ENCODE results near the gene IFT43. TPM values are rescaled to one million over a fixed set of nuclear protein-coding genes. Genes with fewer than 3 reads are reported as not detected.

IFT43 gene
- total and polyA plus RNA-seq, 2 donors (not counting 1 experiment from before 2014, with no cell fraction given): 35.2 to 54.9 TPM

GRCh38 chr14:76023757-76024156 is 38.2 kb downstream of the IFT43 start:
- no peak for TF ChIP-seq EZH2 (IDR thresholded peaks at IDR 0.05; ENCODE audit: low read length, missing control alignments)
- TF ChIP-seq CTCF (conservative IDR thresholded peaks at IDR 0.05 in 1 of 2, IDR thresholded peaks at IDR 0.05 in 1 of 2; ENCODE audit: low read depth in 1 of 2, low read length in 2 of 2): no peak
- Histone ChIP-seq H3K9ac (ENCODE audit: insufficient read depth, low read length) (no peak overlapping the region), H3K4me1 (ENCODE audit: control insufficient read depth, extremely low read depth, insufficient read depth, low read length) (no peaks in the 10 kb centered on the region)

GRCh38 chr14:76024211-76024907 is 38.8 kb downstream of the IFT43 start:
- H3K4me1 ChIP-seq (ENCODE audit: control insufficient read depth, extremely low read depth, insufficient read depth, low read length): no peaks in the 10 kb centered on the region
- H3K27ac ChIP-seq (ENCODE audit: insufficient read depth, low read length): no peak overlapping the region
- no peaks in the 10 kb centered on the region for H4K20me1 ChIP-seq (ENCODE audit: control insufficient read depth, extremely low read depth, insufficient read depth, low read length)
- no peak overlapping the region for H3K9ac ChIP-seq (ENCODE audit: insufficient read depth, low read length)
- no peak overlapping the region for H2AFZ ChIP-seq (ENCODE audit: low read length)
- no peak overlapping the region for H3K4me3 ChIP-seq (replicated peaks in 1 of 4; ENCODE audit: control extremely low read depth in 1 of 4, insufficient read depth in 1 of 4, low read depth in 3 of 4, low read length in 4 of 4)
- no peaks in the 10 kb centered on the region for H3K36me3 ChIP-seq (ENCODE audit: control insufficient read depth, insufficient read depth, low read length)
- no peak for DNase-seq (ENCODE audit: low read depth in 2 of 2)
- no peaks in the 10 kb centered on the region for H3K9me3 ChIP-seq (ENCODE audit: control insufficient read depth, insufficient read depth, low read depth, low read length)
- no peak overlapping the region for H3K4me2 ChIP-seq (ENCODE audit: extremely low read depth, insufficient read depth, low read length)
- H3K79me2 ChIP-seq (ENCODE audit: control insufficient read depth, insufficient read depth, low read length): no peaks in the 10 kb centered on the region
- TF ChIP-seq CTCF (conservative IDR thresholded peaks at IDR 0.05 in 1 of 2, IDR thresholded peaks at IDR 0.05 in 1 of 2; ENCODE audit: low read depth in 1 of 2, low read length in 2 of 2): no peak
- no peak for TF ChIP-seq EZH2 (IDR thresholded peaks at IDR 0.05; ENCODE audit: low read length, missing control alignments)
- no peaks in the 10 kb centered on the region for H3K27me3 ChIP-seq (ENCODE audit: control insufficient read depth, insufficient read depth, low read length)

More at GRCh38 chr14:76023757-76024156, 38.2 kb downstream of the IFT43 start:
- Histone ChIP-seq H3K9me3 (ENCODE audit: control insufficient read depth, insufficient read depth, low read depth, low read length) (no peaks in the 10 kb centered on the region), H3K4me3 (replicated peaks in 1 of 4; ENCODE audit: control extremely low read depth in 1 of 4, insufficient read depth in 1 of 4, low read depth in 3 of 4, low read length in 4 of 4) (no peak overlapping the region), H3K4me2 (ENCODE audit: extremely low read depth, insufficient read depth, low read length) (no peak overlapping the region), H3K27ac (ENCODE audit: insufficient read depth, low read length) (no peak overlapping the region), H3K36me3 (ENCODE audit: control insufficient read depth, insufficient read depth, low read length) (no peaks in the 10 kb centered on the region), H2AFZ (ENCODE audit: low read length) (no peak overlapping the region), H3K79me2 (ENCODE audit: control insufficient read depth, insufficient read depth, low read length) (no peaks in the 10 kb centered on the region), H3K27me3 (ENCODE audit: control insufficient read depth, insufficient read depth, low read length) (no peaks in the 10 kb centered on the region), H4K20me1 (ENCODE audit: control insufficient read depth, extremely low read depth, insufficient read depth, low read length) (no peaks in the 10 kb centered on the region)
- DNase-seq (ENCODE audit: low read depth in 2 of 2): no peak

- no peak for DNase-seq (ENCODE audit: low read depth in 2 of 2)
- Histone ChIP-seq H2AFZ (ENCODE audit: low read length) (no peak overlapping the region), H4K20me1 (ENCODE audit: control insufficient read depth, extremely low read depth, insufficient read depth, low read length) (no peaks in the 10 kb centered on the region), H3K36me3 (ENCODE audit: control insufficient read depth, insufficient read depth, low read length) (no peaks in the 10 kb centered on the region), H3K4me1 (ENCODE audit: control insufficient read depth, extremely low read depth, insufficient read depth, low read length) (no peaks in the 10 kb centered on the region), H3K79me2 (ENCODE audit: control insufficient read depth, insufficient read depth, low read length) (no peaks in the 10 kb centered on the region), H3K9ac (ENCODE audit: insufficient read depth, low read length) (no peak overlapping the region), H3K4me2 (ENCODE audit: extremely low read depth, insufficient read depth, low read length) (no peak overlapping the region), H3K4me3 (replicated peaks in 1 of 4; ENCODE audit: control extremely low read depth in 1 of 4, insufficient read depth in 1 of 4, low read depth in 3 of 4, low read length in 4 of 4) (no peak overlapping the region), H3K27ac (ENCODE audit: insufficient read depth, low read length) (no peak overlapping the region), H3K9me3 (ENCODE audit: control insufficient read depth, insufficient read depth, low read depth, low read length) (no peaks in the 10 kb centered on the region), H3K27me3 (ENCODE audit: control insufficient read depth, insufficient read depth, low read length) (no peaks in the 10 kb centered on the region)
- TF ChIP-seq EZH2 (IDR thresholded peaks at IDR 0.05; ENCODE audit: low read length, missing control alignments) (no peak), CTCF (conservative IDR thresholded peaks at IDR 0.05 in 1 of 2, IDR thresholded peaks at IDR 0.05 in 1 of 2; ENCODE audit: low read depth in 1 of 2, low read length in 2 of 2) (no peak)
Observed at GRCh38 chr14:76034566-76034965, 49.0 kb downstream of the IFT43 start.

Measured in fibroblast of lung (primary cell).